K562 (cell line): Measurements from ENCODE around the gene NTNG1.

Source experiments
- ARID1B ChIP-seq: fragments of 450-650 bp; IDR thresholded peaks from 2 replicates; pipeline ENCODE4 v1.6.1; 2016; ENCODE audit warnings: antibody characterized with exemption, mild to moderate bottlenecking, inconsistent platforms
- CREB3L1 ChIP-seq: fragments of 450-650 bp; IDR thresholded peaks from 2 replicates; pipeline ENCODE4 v1.6.1; 2014; ENCODE audit warnings: low read depth, mild to moderate bottlenecking, moderate library complexity, borderline replicate concordance
- CTCF ChIP-seq, 3 experiments: IDR thresholded peaks in 2 of 3; conservative IDR thresholded peaks in 1 of 3; 2 replicates each; pipeline ENCODE4 v1.5.1; 2011 to 2012; ENCODE audit warnings: low read length in 3 of 3, mild to moderate bottlenecking in 3 of 3, control low read depth in 2 of 3, improper control_type of control experiment in 1 of 3, inconsistent platforms in 1 of 3, low read depth in 1 of 3, mixed read lengths in 1 of 3, moderate library complexity in 1 of 3; ENCODE audit not compliant: insufficient read depth in 2 of 3
- MTA2 ChIP-seq: fragments of 450-650 bp; IDR thresholded peaks from 2 replicates; pipeline ENCODE4 v1.6.1; 2016; ENCODE audit warnings: low read depth
- SRSF7 ChIP-seq: fragments of 200-400 bp; formaldehyde crosslinking; optimal IDR thresholded peaks from 2 replicates; pipeline ENCODE3; 2017; ENCODE audit warnings: mild to moderate bottlenecking, low read depth, low read length
- TAF1 ChIP-seq: IDR thresholded peaks from 2 replicates; pipeline ENCODE4 v1.6.1; 2011; ENCODE audit warnings: mild to moderate bottlenecking, low read length, moderate library complexity; ENCODE audit not compliant: insufficient read depth, control insufficient read depth, severe bottlenecking; ENCODE audit errors: extremely low read depth
- ZNF3 ChIP-seq: fragments of 250-450 bp; sonication (Bioruptor Pico); IDR thresholded peaks from 2 replicates; pipeline ENCODE4 v1.5.0; 2021; ENCODE audit warnings: mild to moderate bottlenecking, moderate library complexity
- ZNF644 ChIP-seq: fragments of 200-800 bp; sonication (Bioruptor generic); IDR thresholded peaks from 2 replicates; pipeline ENCODE4 v1.6.1; 2016; ENCODE audit warnings: low read depth, missing genetic modification characterization, missing compliant biosample characterization

GRCh38 chr1:107444302-107444701 is 303.5 kb downstream of the NTNG1 start:
- TF ChIP-seq ZNF644 (tag) (no peak), CREB3L1 (no peak), MTA2 (no peak), CTCF (IDR thresholded peaks at IDR 0.05 in 2 of 3, conservative IDR thresholded peaks at IDR 0.05 in 1 of 3; ENCODE audit: insufficient read depth in 2 of 3, low read depth in 1 of 3, low read length in 3 of 3) (no peak), ZNF3 (CRISPR knock-in tag) (no peak), TAF1 (no peak), SRSF7 (no peak), ARID1B (no peak)
